DND-41 (cell line): ENCODE measurements around the gene KIF1A.
"Not testable (repeated sequence)": the region's sequence is repeated elsewhere in the genome, so short reads cannot be mapped to it uniquely, and the experiment has no call there.

Source experiments
- ATAC-seq: fragments of 200-7000 bp; cut with Tn5 transposase; 3 replicates; pipeline ENCODE4 v1.9.1; 2021; ENCODE audit warnings: low read depth; ENCODE audit not compliant: insufficient read depth
- DNase-seq: peaks from one replicate; pipeline ENCODE4 v3.0.0-alpha.2; 2020
- H2AFZ ChIP-seq: 2 replicates; pipeline ENCODE4 v1.6.0; 2012; ENCODE audit warnings: low read depth, low read length
- H3K27ac ChIP-seq: 2 replicates; pipeline ENCODE4 v1.5.1; 2012; ENCODE audit warnings: low read length, inconsistent platforms
- H3K27me3 ChIP-seq: fragments of 200-600 bp; sonication (generic); 2 replicates; pipeline ENCODE4 v1.6.0; 2012; ENCODE audit warnings: low read length, mild to moderate bottlenecking, inconsistent platforms; ENCODE audit not compliant: insufficient read depth, poor library complexity
- H3K36me3 ChIP-seq: 2 replicates; pipeline ENCODE4 v1.5.1; 2012; ENCODE audit warnings: low read length, inconsistent platforms; ENCODE audit not compliant: insufficient read depth
- H3K4me1 ChIP-seq: 2 replicates; pipeline ENCODE4 v1.5.1; 2012; ENCODE audit warnings: mild to moderate bottlenecking, low read length; ENCODE audit not compliant: insufficient read depth
- H3K4me2 ChIP-seq: 2 replicates; pipeline ENCODE4 v1.6.0; 2012; ENCODE audit warnings: mild to moderate bottlenecking, moderate library complexity, low read length, inconsistent platforms; ENCODE audit not compliant: insufficient read depth
- H3K4me3 ChIP-seq, 2 experiments: fragments of 200-600 bp in 1 of 2; shearing (Covaris generic) in 1 of 2; 2 replicates each; pipeline ENCODE4 v1.5.1; 2012 to 2016; ENCODE audit warnings: inconsistent platforms in 2 of 2, low read length in 2 of 2, mild to moderate bottlenecking in 2 of 2, low read depth in 1 of 2, moderate library complexity in 1 of 2
- H3K79me2 ChIP-seq: 2 replicates; pipeline ENCODE4 v1.6.0; 2012; ENCODE audit warnings: low read length, inconsistent platforms; ENCODE audit not compliant: insufficient read depth
- H3K9ac ChIP-seq: 2 replicates; pipeline ENCODE4 v1.6.0; 2012; ENCODE audit warnings: low read depth, mild to moderate bottlenecking, inconsistent platforms, low read length, moderate library complexity
- H3K9me3 ChIP-seq: 2 replicates; pipeline ENCODE4 v1.5.1; 2012; ENCODE audit warnings: low read length, moderate library complexity, mild to moderate bottlenecking, inconsistent platforms; ENCODE audit not compliant: insufficient read depth, severe bottlenecking
- H4K20me1 ChIP-seq: 2 replicates; pipeline ENCODE4 v1.6.0; 2012; ENCODE audit warnings: low read length; ENCODE audit not compliant: insufficient read depth
- EZH2 ChIP-seq: IDR thresholded peaks from 3 replicates; pipeline ENCODE4 v1.6.1; 2012; ENCODE audit warnings: borderline replicate concordance, low read depth, mild to moderate bottlenecking, moderate library complexity, low read length, inconsistent platforms; ENCODE audit not compliant: severe bottlenecking
- TF ChIP-seq, protein P1 (sequence below): IDR thresholded peaks from 2 replicates; pipeline ENCODE4 v1.5.1; 2012; ENCODE audit warnings: borderline replicate concordance, low read length, moderate library complexity, mild to moderate bottlenecking; ENCODE audit not compliant: poor library complexity, severe bottlenecking; ENCODE audit errors: extremely low read depth

KIF1A gene

DNA sequence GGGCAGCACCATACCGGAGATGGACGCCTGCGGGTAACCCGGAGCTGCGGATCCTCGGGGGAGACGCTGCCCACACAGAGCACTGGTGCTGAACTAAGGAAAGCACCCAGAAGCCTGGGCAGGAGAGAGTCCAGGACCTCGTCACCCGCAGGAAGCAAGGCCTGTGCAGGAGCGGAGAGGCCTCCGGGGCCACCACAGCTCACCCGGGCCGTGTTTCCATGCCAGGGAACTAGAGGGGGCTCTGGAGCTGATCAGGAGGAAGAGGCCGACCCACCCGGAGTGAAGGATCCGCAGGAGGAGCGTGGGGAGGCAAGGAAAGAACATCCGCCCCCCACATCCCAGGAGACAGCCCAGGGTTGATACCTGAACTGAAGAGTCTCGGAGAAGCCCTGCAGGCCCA is 141.1 kb downstream of the KIF1A start:
- H3K36me3 ChIP-seq, DNase-seq, H3K9me3 ChIP-seq, H3K4me2 ChIP-seq, H3K27ac ChIP-seq, H3K27me3 ChIP-seq, H3K4me3 ChIP-seq, ATAC-seq, H2AFZ ChIP-seq, H3K79me2 ChIP-seq, H4K20me1 ChIP-seq, H3K4me1 ChIP-seq, H3K9ac ChIP-seq: not testable (repeated sequence)

DNA sequence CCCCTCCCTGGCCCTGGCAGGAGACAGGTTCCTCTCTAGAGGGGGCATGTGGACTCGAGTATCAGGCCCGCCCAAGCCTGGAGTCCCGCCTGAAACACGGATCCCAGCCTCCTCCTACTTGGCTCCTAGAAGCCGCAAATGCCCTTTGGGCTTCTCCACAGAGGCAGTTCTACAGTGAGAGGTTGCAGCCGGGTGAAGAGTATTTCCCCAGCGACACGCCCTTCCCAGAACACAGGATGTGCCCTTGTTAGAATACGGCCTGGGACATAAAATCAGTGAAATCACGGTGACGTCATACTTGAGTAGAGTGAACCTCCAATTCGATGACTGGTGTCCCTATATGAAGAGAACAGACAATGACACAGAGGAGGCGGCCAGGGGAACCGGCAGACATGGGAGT is 142.0 kb downstream of the KIF1A start:
- not testable (repeated sequence) for H3K27me3 ChIP-seq, H3K4me3 ChIP-seq, H3K9me3 ChIP-seq, ATAC-seq, H3K9ac ChIP-seq, H3K36me3 ChIP-seq, DNase-seq, H3K27ac ChIP-seq, H2AFZ ChIP-seq, H4K20me1 ChIP-seq, H3K79me2 ChIP-seq, H3K4me1 ChIP-seq, H3K4me2 ChIP-seq

DNA sequence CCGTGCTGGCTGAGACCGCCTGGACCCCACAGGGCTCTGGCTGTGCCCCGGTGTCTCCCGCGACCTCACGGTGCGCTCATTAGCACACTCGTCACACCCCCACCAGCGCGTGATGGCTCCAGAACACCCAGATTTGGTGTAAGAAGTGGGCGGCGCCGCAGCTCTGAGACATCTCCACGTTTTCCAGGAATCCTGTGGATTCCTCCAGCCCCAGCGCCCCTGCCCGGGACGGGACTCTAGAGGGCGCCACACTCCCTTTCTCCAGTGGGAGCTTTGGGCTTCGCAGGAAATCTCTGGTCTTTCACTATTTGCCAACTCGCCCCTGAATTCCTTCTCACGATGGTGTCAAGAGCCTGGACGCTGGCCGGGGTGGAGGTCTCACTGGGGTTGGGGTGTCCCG is 144.7 kb downstream of the KIF1A start:
- ATAC-seq, DNase-seq: not testable (repeated sequence)

DNA sequence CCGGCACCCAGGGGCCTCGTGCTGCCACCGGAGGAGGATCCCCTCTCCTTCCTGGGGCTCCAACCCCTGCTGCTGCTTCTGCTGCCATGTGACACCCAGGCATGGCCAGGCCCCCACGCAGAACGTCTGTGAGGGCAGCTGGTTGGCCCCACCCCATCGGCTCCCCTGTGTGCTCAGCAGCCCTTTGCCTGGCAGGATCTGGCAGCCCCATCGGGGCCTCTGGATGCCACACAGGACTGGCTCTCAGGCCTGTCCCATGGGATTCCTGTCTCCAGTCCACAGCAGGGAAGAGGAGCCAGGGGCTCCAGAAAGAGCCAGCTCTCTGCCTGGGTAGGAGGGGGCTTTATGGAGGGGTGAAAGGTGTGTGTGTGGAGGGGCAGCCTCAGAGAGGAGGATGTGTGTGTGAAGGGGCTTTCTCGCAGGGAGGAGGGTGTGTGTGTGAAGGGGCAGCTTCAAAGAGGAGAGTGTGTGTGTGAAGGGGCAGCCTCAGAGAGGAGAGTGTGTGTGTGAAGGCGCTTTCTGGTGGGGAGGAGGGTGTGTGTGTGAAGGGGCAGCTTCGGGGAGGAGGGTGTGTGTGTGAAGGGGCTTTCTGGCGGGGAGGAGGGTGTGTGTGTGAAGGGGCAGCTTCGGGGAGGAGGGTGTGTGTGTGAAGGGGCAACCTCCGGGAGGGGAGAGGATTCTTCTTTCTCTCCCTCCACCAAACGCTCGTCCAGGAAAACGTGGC is 145.4 kb downstream of the KIF1A start:
- H2AFZ ChIP-seq, ATAC-seq, H3K4me3 ChIP-seq, H3K4me1 ChIP-seq, H3K4me2 ChIP-seq, H3K9ac ChIP-seq, H3K36me3 ChIP-seq, H3K9me3 ChIP-seq, H3K27ac ChIP-seq, H4K20me1 ChIP-seq, DNase-seq, H3K79me2 ChIP-seq, H3K27me3 ChIP-seq: not testable (repeated sequence)

More for the DNA sequence above, 144.7 kb downstream of the KIF1A start:
- H3K27ac ChIP-seq, H3K4me2 ChIP-seq, H4K20me1 ChIP-seq, H3K9me3 ChIP-seq, H3K9ac ChIP-seq, H3K36me3 ChIP-seq, H3K79me2 ChIP-seq, H3K27me3 ChIP-seq, H3K4me1 ChIP-seq, H3K4me3 ChIP-seq, H2AFZ ChIP-seq: not testable (repeated sequence)

DNA sequence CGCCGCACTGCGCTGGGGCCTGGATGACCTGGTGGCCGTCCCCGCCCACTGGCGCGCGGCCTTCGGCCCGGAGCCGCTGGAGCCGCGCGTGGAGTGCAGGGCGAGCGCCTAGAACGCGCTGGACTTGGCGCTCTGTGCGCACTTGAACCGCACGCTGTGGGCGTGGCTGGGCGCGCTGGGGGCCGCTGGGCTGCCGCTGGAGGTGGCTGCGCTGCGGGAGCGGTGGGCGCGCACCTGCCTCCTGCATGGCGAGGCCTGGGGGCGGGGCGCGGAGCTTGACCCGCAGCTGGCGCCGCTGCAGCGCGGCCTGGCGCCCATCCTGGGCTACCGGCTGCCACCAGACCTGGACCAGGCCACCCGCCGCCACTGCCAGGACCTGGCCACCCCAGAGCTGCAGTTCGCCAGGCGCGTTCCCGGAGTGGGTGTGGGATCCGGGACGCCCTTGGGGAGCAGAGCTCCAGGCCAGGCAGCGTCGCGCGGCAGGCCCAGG is 147.3 kb downstream of the KIF1A start:
- peaks cover 4% of the 10 kb centered on the region for H3K27me3 ChIP-seq
- no peaks in the 10 kb centered on the region for H3K9me3 ChIP-seq
- H2AFZ ChIP-seq: no peak overlapping the region
- no peak for ATAC-seq
- no peaks in the 10 kb centered on the region for H3K4me1 ChIP-seq
- no peaks in the 10 kb centered on the region for H3K36me3 ChIP-seq
- no peak overlapping the region for H3K27ac ChIP-seq
- H3K79me2 ChIP-seq: no peaks in the 10 kb centered on the region
- H3K9ac ChIP-seq: no peak overlapping the region
- no peak for DNase-seq
- TF ChIP-seq, protein P1, sequence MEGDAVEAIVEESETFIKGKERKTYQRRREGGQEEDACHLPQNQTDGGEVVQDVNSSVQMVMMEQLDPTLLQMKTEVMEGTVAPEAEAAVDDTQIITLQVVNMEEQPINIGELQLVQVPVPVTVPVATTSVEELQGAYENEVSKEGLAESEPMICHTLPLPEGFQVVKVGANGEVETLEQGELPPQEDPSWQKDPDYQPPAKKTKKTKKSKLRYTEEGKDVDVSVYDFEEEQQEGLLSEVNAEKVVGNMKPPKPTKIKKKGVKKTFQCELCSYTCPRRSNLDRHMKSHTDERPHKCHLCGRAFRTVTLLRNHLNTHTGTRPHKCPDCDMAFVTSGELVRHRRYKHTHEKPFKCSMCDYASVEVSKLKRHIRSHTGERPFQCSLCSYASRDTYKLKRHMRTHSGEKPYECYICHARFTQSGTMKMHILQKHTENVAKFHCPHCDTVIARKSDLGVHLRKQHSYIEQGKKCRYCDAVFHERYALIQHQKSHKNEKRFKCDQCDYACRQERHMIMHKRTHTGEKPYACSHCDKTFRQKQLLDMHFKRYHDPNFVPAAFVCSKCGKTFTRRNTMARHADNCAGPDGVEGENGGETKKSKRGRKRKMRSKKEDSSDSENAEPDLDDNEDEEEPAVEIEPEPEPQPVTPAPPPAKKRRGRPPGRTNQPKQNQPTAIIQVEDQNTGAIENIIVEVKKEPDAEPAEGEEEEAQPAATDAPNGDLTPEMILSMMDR: no peak
- no peak for TF ChIP-seq EZH2
- no peaks in the 10 kb centered on the region for H4K20me1 ChIP-seq
- no peak overlapping the region for H3K4me2 ChIP-seq
- H3K4me3 ChIP-seq: no peak overlapping the region
